Measurements from ENCODE around the gene RIIAD1.

RIIAD1 gene

GRCh38 chr1:151720554-151720953, 768 bp upstream of the RIIAD1 start:
- peak overlapping the region; percentile 91 for H2AFZ ChIP-seq (ENCODE audit: low read depth)
- H3K27me3 ChIP-seq (ENCODE audit: insufficient read depth, low read depth), result peaks cover 61% of the 10 kb centered on the region
- TF ChIP-seq, protein P1, sequence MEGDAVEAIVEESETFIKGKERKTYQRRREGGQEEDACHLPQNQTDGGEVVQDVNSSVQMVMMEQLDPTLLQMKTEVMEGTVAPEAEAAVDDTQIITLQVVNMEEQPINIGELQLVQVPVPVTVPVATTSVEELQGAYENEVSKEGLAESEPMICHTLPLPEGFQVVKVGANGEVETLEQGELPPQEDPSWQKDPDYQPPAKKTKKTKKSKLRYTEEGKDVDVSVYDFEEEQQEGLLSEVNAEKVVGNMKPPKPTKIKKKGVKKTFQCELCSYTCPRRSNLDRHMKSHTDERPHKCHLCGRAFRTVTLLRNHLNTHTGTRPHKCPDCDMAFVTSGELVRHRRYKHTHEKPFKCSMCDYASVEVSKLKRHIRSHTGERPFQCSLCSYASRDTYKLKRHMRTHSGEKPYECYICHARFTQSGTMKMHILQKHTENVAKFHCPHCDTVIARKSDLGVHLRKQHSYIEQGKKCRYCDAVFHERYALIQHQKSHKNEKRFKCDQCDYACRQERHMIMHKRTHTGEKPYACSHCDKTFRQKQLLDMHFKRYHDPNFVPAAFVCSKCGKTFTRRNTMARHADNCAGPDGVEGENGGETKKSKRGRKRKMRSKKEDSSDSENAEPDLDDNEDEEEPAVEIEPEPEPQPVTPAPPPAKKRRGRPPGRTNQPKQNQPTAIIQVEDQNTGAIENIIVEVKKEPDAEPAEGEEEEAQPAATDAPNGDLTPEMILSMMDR (conservative IDR thresholded peaks at IDR 0.05; ENCODE audit: low read depth, low read length), result no peak
- H3K79me2 ChIP-seq (ENCODE audit: insufficient read depth, low read depth), result no peaks in the 10 kb centered on the region
- no peaks in the 10 kb centered on the region for H4K20me1 ChIP-seq (ENCODE audit: insufficient read depth)
- peak overlapping the region; percentile 100 for H3K4me3 ChIP-seq (IDR thresholded peaks at IDR 0.05; ENCODE audit: insufficient read depth, low read depth, low read length)
- peak overlapping the region; percentile 0; the same call in 1 of the 2 replicates for H3K9ac ChIP-seq
- no peaks in the 10 kb centered on the region for H3K36me3 ChIP-seq (ENCODE audit: insufficient read depth)
- peak overlapping the region; percentile 82 for H3K4me2 ChIP-seq
- H3K4me1 ChIP-seq (ENCODE audit: low read depth, poor library complexity, severe bottlenecking), result peaks cover 29% of the 10 kb centered on the region
- H3K27ac ChIP-seq, result no peak overlapping the region

DNA sequence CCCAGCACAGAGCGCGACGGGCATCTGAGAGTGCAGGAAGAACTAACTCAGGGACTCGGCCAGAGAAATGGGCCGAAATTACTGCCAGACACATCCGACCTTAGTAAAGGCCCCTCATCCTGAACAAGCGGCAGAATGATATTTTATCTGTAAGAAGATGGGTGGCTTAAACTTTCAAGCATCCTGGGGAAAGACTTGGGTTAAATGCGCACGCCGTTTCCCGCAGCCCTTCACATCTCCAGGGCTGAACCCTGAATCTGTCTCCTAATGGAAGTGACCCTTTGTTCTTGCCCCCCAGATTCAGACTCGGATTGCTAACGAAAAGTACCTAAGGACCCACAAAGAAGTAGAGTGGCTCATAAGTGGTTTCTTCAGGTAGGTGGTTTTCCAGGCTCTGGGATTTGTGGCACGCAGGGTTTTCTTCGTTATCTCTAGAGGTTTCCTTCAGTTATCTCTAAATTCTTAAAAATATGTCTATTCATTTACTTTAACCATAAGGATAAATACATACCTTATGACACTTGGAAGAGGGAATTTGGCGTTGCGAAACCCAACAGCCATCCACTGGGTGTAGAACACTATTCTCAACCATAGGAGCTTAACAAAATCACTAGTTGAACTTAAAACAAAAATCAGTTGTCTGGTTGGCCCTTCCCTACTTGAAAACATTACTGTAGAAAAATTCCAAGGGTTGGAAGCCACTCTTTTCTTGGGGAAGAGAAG, 627 bp downstream of the RIIAD1 start:
- no peaks in the 10 kb centered on the region for H3K36me3 ChIP-seq (ENCODE audit: insufficient read depth)
- H3K79me2 ChIP-seq (ENCODE audit: insufficient read depth, low read depth), result no peaks in the 10 kb centered on the region
- H4K20me1 ChIP-seq (ENCODE audit: insufficient read depth), result no peaks in the 10 kb centered on the region
- H3K4me2 ChIP-seq, result peak overlapping the region; percentile 82
- H3K4me1 ChIP-seq (ENCODE audit: low read depth, poor library complexity, severe bottlenecking), result peaks cover 26% of the 10 kb centered on the region
- H3K4me3 ChIP-seq (IDR thresholded peaks at IDR 0.05; ENCODE audit: insufficient read depth, low read depth, low read length), result peak overlapping the region; percentile 89
- peaks cover 49% of the 10 kb centered on the region for H3K27me3 ChIP-seq (ENCODE audit: insufficient read depth, low read depth)
- H3K9ac ChIP-seq, result no peak overlapping the region
- peak overlapping the region; percentile 91 for H2AFZ ChIP-seq (ENCODE audit: low read depth)
- TF ChIP-seq, protein P1 (conservative IDR thresholded peaks at IDR 0.05; ENCODE audit: low read depth, low read length), result no peak
- no peak overlapping the region for H3K27ac ChIP-seq

DNA sequence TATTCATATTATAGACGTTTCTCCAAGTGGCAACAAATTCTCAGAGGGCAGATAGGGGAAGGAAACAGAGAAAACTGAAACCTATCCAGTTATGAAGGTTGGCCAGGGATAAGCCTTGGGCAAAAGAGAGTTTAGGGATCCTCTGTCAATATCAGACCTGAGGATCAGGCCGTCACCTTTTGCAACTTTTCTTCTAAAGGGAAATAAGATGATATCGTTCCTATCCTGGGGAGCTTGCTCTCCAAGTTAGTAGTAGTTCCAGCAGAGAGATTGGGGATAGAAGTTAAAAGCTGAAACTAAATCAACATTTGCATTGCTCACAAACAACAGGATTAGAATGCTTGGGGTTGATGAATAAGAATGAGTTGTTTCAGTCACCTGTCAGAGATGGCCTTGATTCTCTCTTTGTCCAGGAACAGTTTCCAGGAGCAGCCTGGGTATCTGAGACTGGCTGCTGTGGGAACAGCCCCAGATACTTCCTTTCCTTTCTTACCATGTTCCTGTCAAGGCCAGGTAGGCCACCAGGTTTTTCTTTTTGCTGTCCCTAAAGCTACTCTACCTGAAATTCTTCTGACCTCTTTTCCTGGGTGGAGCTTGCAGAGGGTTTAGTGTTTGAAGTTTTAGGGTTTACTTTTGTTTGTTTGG, 2.5 kb downstream of the RIIAD1 start:
- TF ChIP-seq, protein P1 (conservative IDR thresholded peaks at IDR 0.05; ENCODE audit: low read depth, low read length), result no peak
- H2AFZ ChIP-seq (ENCODE audit: low read depth), result no peak overlapping the region
- no peak overlapping the region for H3K4me3 ChIP-seq (IDR thresholded peaks at IDR 0.05; ENCODE audit: insufficient read depth, low read depth, low read length)
- no peaks in the 10 kb centered on the region for H4K20me1 ChIP-seq (ENCODE audit: insufficient read depth)
- H3K27ac ChIP-seq, result no peak overlapping the region
- no peak overlapping the region for H3K9ac ChIP-seq
- H3K27me3 ChIP-seq (ENCODE audit: insufficient read depth, low read depth), result peaks cover 43% of the 10 kb centered on the region; the same call in 1 of the 2 replicates
- H3K4me1 ChIP-seq (ENCODE audit: low read depth, poor library complexity, severe bottlenecking), result peaks cover 25% of the 10 kb centered on the region
- H3K79me2 ChIP-seq (ENCODE audit: insufficient read depth, low read depth), result no peaks in the 10 kb centered on the region
- no peak overlapping the region for H3K4me2 ChIP-seq
- no peaks in the 10 kb centered on the region for H3K36me3 ChIP-seq (ENCODE audit: insufficient read depth)

GRCh38 chr1:151728151-151729054, 7.1 kb downstream of the RIIAD1 start:
- H4K20me1 ChIP-seq (ENCODE audit: insufficient read depth), result no peaks in the 10 kb centered on the region
- no peak overlapping the region for H3K9ac ChIP-seq
- H3K79me2 ChIP-seq (ENCODE audit: insufficient read depth, low read depth), result no peaks in the 10 kb centered on the region
- no peak overlapping the region for H3K4me3 ChIP-seq (IDR thresholded peaks at IDR 0.05; ENCODE audit: insufficient read depth, low read depth, low read length)
- H3K36me3 ChIP-seq (ENCODE audit: insufficient read depth), result no peaks in the 10 kb centered on the region
- no peak overlapping the region for H2AFZ ChIP-seq (ENCODE audit: low read depth)
- TF ChIP-seq, protein P1 (conservative IDR thresholded peaks at IDR 0.05; ENCODE audit: low read depth, low read length), result no peak
- peaks cover 23% of the 10 kb centered on the region; the same call in 1 of the 2 replicates for H3K27me3 ChIP-seq (ENCODE audit: insufficient read depth, low read depth)
- H3K4me2 ChIP-seq, result no peak overlapping the region
- no peaks in the 10 kb centered on the region for H3K4me1 ChIP-seq (ENCODE audit: low read depth, poor library complexity, severe bottlenecking)
- no peak overlapping the region for H3K27ac ChIP-seq
